ENCODE measurements around the gene HECA.

Gene HECA

DNA sequence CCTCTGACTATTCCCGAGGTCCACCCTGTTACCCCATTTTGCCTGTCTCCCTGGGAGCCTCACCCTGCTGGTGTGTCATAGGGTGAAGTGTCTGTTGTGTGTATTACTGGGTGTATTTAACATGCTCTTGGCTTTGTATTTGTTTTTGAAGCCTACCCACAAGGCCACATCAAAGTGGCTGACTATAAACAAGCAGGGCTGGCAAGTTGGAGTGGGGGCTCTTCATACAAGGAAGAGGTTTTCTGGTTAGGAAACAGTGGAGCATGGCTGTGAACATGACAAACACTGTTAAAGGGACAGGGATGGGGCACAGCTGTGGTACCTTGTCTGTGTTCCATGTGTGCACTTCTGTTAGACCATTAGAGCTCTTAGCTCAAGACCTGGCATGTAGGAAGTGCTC lies 26.3 kb downstream of the HECA start:
- peak; percentile 32 for DNase-seq (ENCODE audit: low spot score)

DNA sequence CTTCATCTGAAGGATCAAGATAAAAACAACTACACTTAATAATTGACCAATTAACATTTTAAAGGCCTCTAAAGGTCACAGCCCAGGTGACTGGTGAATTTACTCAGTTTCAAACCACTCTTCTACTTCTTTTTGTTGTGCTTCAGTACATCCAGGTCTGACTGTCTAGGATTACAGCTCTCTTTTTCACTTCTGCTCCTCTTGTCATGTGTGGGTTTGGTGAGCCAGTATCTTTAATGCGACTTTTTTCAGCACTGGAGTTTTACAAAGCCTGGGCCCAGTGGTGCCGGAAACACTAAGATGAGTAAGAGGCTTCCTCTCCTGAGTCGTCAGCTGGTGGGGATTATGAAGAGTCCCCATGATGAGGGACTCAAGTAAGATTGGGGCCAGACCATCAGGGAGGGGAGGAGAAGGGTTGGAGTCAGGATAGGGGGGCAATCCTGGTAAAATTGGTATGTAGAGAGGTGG lies 27.0 kb downstream of the HECA start:
- DNase-seq (ENCODE audit: low spot score): no peak

DNA sequence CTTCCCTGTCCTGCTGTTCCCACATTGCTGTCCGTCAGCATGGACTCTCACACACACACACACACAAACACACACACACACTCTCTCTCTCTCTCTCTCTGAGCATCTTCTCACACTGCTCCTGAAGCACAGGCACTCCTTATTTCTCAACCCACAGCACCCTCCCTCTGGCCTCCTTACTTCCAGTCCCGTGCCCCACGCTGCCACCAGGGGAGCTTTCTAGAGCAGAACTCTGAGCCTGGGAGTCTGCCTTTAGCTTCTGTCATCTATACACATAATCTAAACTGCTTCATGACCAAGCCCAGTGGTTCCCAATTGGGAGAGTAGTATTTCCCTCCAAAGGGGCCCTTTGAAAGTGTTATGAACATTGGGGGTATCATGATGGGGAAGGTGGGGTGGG lies 29.1 kb downstream of the HECA start:
- no peak for DNase-seq (ENCODE audit: low spot score)

DNA sequence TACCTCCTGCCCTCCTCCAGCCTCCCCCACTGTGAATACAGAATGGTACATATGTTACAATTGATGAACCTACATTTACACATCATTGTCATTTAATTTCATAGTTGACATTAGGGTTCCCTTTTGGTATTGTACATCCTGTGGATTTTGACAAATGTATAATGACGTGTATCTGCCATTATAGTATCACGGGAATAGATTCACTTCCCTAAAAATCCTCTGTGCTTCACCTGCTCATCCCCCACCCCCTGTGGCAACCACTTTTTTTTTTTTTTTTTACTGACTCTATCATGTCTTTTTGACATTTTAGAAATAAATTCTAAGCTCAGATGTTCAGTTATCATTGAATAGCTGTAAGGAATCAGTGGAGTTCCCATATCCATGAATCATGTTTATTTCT lies 30.4 kb downstream of the HECA start:
- no peak for DNase-seq (ENCODE audit: low spot score)

DNA sequence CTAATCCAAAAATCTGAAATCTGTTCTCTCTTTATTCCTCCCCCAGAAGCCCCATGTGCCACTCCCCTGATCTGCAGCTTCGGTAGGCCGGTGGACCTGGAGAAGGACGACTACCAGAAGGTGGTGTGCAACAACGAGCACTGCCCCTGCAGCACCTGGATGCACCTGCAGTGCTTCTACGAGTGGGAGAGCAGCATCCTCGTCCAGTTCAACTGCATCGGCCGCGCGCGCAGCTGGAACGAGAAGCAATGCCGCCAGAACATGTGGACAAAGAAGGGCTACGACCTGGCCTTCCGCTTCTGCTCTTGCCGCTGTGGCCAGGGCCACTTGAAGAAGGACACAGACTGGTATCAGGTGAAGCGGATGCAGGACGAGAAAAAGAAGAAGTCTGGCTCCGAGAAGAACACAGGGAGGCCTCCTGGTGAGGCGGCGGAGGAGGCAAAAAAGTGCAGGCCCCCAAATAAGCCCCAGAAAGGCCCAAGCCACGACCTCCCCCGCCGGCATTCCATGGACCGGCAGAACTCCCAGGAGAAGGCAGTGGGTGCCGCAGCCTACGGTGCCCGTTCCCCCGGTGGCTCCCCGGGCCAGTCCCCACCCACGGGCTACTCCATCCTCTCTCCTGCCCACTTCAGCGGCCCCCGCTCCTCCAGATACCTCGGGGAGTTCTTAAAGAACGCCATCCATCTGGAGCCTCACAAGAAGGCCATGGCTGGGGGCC lies 31.5 kb downstream of the HECA start:
- no peak for DNase-seq (ENCODE audit: low spot score)

DNA sequence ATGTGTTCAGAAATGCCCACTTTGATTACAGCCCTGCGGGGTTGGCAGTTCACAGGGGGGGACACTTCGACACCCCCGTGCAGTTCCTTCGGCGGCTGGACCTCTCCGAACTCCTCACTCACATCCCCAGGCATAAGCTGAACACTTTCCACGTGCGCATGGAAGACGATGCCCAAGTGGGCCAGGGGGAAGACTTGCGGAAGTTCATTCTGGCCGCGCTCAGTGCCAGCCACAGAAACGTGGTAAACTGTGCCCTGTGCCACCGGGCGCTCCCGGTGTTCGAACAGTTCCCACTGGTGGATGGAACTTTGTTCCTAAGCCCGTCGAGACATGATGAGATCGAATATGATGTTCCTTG lies 32.1 kb downstream of the HECA start:
- DNase-seq (ENCODE audit: low spot score): no peak

DNA sequence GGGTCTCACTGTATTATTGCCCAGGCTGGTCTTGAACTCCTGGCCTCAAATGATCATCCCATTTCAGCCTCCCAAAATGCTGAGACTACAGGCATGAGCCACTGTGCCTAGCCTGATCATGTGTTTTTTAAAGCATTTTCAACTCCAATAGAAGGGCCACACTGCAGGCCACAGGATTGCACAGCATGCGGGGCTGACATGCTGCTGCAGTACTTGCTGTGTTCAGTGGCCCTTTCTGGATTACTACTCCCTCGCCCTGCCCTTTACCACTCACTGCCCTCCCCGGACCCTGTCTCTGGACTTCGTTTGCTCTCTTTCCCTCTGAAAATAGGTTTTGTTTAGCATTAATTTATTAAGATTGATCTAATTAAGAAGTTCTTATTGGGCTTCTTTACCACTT lies 37.3 kb downstream of the HECA start:
- DNase-seq (ENCODE audit: low spot score): no peak

DNA sequence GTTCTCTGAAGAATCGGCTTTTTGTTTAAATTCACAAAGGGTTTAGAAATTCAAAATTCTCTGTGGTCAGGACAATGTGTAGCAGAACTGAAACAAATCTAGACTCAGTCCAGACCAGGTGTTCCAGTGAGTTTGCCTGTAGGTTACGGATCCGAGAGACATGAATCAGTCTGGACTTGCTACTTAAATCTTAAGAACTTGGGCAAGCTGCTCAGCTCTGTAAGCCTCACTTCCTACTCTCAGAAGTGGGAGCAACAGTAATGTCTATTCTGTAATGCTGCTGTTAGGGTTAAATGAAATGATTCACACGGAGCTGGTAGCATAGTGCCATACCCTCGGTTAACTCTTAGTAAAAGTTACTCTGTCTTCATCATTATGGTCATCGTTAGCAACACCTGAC lies 37.7 kb downstream of the HECA start:
- no peak for DNase-seq (ENCODE audit: low spot score)

DNA sequence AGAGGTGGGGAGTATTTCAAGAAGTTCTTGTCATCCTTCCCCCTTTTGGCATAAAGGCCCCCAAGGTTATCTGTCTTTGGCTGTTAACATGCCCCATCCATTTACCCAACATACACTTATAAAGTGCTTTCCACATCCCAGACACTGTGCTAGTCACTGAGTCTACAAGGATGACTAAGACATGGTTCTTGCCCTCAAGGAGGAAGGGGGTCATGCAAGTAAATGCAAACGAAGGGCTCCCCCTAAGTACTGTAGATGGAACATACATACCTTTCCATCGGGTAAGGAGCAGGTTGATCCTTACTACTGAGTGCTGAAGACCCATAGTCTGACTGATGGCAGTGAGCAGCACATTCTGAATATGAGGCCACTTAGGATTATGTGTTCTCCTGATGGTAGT lies 38.3 kb downstream of the HECA start:
- DNase-seq (ENCODE audit: low spot score): no peak

DNA sequence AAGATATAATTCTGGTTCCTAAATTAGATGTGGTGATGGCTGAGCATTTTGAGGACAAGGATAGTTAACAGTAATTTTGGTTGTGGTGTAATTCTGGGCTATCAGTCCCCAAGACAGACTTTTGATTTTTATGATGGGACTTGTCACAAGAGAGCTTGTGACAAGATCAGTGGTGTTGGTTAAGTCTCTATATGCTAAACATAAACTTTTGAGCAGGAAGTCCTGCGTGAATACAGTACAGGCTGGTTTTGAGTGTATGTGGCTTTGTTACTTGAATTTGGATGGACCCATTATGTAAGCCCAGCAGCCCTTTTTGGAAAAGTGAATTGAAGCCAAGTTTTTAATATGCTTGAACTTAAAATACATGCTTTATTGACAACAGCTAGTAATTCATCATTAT lies 38.9 kb downstream of the HECA start:
- DNase-seq (ENCODE audit: low spot score): no peak

DNA sequence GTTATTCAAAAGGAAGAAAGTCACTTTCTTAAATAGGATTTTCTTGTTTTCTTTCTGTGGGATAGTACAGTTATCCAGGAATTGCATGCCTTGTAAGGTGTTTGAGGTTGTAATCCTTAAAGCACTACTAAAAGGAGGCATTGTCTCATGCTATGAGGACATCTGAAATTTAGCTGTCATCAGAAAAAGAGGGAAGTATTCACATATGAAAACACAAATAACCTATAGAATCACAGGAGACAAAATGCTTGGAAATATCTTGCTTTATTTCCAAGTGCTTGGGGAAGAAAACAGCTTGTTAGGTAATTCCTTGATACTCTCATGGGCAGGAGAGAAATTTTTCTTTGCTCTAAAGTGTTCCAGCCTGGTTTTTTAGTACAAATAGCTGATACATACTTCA lies 40.1 kb downstream of the HECA start:
- DNase-seq (ENCODE audit: low spot score): no peak

DNA sequence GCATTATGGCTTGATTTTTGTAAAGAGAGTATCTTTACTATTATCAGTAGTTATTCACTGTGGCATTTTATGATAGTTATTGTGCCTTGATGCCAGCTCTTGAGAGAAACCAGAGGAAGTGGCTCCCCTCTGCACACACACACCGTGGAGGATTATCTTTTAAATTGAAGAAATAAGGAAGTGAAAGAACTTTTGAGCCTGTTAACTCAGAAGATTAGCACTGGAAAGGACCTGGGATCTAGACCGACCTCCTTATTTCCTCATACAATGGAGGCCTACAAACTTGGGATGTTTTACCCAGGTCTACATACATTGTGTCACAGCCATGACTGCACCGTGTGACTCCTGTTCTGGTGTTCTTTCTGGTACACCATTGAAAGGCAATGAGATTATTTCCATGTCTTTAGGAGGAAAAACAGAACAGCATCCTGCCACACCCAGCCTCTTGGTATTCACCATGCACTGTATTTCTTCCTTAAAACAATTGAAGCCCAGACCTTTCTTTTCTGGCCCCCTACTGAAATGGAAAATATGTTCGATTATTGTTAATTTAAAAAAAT lies 40.6 kb downstream of the HECA start:
- no peak for DNase-seq (ENCODE audit: low spot score)

DNA sequence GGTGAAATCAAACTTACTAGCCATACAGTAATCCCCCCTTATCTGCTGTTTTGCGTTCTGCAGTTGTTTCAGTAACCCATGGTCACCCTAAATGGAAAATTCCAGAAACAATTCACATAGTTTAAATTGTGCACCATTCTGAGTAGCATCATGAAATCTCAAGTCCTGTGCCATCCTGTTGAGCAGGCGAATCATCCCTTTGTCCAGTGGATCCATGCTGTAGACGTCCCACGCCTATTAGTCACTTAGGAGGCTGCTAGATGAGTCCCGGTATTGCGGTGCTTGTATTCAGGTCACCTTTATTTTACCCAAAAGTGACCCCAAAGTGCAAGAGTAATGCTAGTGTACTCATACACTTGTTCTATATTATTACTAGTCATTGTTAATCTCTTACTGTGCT lies 46.4 kb downstream of the HECA start:
- no peak for DNase-seq (ENCODE audit: low spot score)

DNA sequence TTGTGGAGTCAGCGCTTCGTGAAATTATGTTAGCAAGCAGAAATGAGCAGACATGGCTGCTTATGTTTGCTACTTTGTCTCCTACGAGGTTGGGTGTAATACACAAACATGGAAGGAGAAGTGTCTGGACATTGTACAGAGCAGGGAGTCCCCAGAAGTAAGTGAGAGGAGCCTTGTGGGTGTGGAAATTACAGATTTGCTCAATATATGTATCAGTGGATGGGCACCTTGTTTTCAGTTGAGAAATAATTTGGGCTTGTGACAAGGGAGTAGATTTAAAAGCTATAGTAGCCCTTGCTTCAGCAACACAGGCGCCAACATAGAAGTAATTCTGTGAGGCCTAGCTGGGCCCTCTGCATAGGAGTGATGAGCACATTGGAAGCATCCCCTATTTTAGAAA lies 49.2 kb downstream of the HECA start:
- DNase-seq (ENCODE audit: low spot score): no peak

DNA sequence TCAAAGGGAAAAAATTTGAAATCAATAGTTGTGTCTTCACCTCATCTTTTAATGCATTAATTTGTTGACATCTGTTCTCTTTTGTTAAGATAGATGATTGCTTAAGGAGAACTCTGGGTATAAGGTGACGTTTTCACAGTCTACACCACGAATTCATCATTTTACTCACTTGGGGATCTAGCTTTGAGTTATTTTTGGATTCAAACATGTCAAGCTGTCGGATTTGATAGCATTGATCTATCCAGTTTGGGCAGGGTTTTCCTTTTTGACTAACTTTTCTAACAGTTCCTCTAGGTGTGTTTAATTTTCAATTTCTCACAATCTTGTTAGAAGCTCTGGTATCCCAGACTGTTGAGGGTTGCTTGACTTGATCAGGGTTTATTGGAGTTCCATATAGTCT lies 49.6 kb downstream of the HECA start:
- no peak for DNase-seq (ENCODE audit: low spot score)

DNA sequence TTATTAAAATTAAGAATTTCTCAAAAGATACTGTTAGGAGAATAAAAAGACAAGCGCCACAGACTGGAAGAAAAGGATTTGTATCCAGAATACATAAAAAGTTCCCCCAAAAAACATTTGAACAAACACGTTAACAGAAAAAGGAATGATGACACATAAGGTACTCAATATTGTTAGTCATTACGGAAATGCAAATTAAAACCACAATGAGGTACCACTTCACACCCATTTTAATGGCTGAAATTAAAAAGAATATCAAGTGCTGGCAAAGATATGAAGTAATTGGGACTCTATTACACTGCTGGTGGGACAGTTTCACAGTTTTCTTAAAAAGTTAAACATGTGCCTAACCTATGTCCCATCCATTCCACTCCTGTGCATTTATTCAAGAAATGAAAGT lies 51.4 kb downstream of the HECA start:
- DNase-seq (ENCODE audit: low spot score): no peak

DNA sequence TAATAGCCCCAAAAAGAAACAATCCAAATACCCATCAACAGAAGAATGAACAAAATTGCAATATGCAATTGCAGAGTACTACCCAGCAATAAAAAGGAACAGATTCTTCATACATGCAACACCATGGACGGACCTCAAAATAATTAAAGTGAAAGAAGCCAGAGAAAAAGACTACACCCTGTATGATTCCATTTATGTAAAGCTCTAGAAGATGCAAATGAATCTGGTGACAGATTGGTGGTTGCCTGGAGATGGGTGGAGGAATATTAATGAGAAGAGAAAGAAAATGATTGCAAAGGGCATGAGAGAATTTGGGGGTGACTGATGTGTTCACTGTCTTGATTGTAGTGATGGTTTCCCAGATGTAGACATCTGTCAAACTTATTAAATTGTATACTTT lies 51.8 kb downstream of the HECA start:
- no peak for DNase-seq (ENCODE audit: low spot score)

DNA sequence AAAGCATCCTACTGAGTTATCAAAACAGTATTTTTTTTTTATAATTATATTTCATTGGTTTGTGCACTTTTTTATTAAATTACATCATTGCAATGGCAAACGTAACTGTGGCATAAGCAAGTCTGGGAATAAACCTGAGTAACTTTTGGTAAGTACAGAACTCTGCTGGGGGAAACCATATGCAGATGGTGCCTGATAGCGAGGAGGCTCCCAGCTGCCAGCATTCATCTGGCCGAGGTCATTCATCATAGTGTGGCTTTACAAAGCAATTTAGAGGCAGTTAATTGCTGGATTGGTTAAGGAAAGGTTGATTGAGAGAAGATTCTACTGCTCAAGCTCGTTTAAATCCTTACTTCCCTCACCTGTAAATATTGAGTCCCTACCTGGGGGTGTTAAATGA lies 52.6 kb downstream of the HECA start:
- DNase-seq (ENCODE audit: low spot score): no peak

DNA sequence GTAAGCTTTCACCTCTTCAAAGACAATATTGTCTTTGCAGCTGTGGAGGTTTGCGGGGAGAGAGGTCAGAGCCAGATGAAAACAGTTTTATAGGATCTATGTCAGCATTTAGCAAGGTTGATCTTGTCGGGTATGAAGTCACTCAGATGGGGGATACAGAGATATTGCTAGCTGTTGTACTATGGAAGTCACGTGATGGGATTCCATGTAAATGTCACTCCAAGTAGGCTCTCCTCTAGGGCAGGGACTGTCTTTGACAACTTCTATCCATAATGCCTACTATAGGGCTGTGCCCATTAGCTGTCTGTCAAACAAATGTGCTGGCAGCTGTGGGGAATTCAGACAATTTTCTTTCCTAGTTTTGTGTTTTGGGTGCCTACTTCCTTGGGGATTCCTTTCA lies 54.8 kb downstream of the HECA start:
- DNase-seq (ENCODE audit: low spot score): no peak

DNA sequence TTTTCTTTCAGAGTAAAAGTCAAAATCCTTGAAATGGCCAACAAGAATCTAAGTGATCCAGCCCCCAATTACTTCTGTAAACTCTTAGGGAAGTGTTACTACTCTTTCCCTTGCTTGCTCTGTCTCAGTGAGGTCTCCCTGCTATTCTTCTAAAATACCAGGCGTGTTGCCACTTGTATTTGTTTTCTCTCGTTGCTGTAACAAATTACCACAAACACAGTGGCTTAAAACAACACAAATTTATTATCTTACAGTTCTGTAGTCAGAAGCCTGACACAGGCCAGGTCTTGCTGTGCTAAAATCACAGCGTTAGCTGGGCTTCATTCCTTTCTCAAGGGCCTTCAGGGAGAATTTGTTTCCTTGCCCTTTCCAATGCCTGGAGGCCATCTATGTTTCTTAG lies 59.9 kb downstream of the HECA start:
- no peak for DNase-seq (ENCODE audit: low spot score)

DNA sequence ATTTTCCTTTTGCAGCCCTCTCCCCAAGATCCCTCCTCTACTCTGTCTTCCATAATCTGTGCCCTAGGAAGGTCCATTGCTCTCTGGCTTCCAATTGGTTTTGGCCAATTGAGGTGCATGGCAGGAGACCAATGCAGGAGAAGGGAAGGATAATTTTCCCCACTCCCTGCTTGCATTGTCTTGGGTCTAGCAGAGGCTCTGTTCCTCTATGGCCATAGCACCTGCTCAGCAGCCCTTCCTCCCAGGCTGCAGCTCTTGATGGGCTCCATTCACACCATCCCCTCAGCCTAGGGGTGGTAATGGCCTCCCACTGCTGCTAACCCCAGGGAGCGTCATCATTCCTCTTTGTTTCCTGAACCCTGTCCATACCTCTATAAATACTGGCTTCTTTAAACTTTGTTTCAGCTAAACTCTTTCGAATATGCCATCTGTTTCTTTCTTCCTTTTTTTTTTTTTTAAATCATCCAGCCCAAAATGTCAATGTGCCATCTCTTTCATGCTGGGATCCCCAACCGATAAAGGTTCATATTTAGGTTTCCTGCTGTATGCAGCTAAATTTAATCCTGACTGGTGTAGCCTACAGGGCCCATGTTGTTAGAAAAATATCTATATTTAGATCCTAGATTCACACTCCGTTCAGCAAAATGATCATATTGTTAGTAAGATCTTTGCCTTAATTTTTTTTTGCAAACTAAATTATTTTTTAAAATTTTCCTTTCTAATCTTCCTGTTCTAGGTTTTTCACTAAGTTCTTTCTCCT lies 63.8 kb downstream of the HECA start:
- DNase-seq (ENCODE audit: low spot score): no peak

DNA sequence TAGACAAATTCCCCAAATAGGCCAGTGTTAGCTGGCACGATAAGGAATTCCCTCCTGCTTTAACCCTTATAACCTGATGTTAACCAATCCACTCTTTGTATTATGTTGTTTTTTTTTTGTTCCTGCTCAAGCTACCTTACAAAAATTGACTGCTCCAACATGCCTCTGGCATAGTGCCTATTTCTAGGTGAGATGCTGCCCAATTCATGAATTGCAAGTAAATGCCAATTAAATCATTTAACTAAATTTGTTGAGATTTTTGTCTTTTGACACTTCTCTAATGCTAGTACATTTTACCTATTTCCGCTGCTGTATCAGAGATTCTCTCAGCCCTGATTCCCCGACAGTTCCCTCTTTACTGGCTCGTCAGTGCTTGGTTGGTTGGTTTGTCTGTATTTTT lies 66.5 kb downstream of the HECA start:
- DNase-seq (ENCODE audit: low spot score): no peak

DNA sequence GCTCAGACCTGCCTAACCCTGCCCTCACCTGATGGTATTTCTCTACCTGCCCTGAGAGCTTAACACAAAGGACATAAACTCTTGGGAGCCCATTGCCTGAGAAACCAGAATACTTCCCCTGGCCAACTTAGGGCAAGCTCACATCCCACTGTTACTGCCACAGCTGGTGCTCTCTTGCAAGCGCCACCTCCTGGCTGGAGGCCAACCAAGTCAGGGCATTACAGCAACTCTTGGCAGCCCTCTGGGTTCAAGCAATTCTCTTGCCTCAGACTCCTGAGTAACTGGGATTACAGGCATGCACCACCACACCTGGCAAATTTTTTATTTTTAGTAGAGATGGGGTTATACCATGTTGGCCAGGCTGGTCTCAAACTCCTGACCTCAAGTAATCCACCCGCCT lies 70.1 kb downstream of the HECA start:
- no peak for DNase-seq (ENCODE audit: low spot score)

DNA sequence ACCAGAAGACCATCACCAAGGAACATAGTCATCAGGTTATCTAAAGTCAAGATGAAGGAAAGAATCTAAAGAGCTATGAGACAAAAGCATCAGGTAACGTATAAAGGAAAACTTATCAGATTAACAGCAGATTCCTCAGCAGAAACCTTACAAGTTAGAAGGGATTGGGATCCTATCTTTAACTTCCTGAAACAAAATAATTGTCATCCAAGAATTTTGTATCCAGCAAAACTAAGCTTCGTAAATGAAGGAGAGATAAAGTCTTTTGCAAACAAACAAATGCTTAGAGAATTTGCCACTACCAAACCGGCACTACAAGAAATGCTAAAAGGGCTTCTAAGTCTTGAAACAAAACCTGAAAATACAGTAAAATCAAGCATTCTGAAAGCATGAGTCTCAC lies 71.0 kb downstream of the HECA start:
- DNase-seq (ENCODE audit: low spot score): no peak

Data from AG08395 (cell line).